Panc1 (cell line): ENCODE measurements around the gene SMIM8. TPM values are rescaled to one million over a fixed set of nuclear protein-coding genes. Genes with fewer than 3 reads are reported as not detected.
"Not testable (repeated sequence)": the region's sequence is repeated elsewhere in the genome, so short reads cannot be mapped to it uniquely, and the experiment has no call there.

ENCODE experiments used
- ATAC-seq: fragments of 200-7000 bp; cut with Tn5 transposase; 2 replicates; pipeline ENCODE4 v1.9.1; 2020; ENCODE audit warnings: mild to moderate bottlenecking, moderate library complexity
- BruUV-seq: library from RNA; stranded (reverse); fragments of 400-500 nt; replicated peaks from 2 replicates; lab custom pipeline; 2021; lab: Mats Ljungman, UMichigan
- CTCF ChIA-PET: fragments of 300-600 bp; sonication (Branson Sonifier 250); formaldehyde crosslinking; loops from one replicate; lab custom pipeline; 2022; ENCODE audit warnings: antibody characterized with exemption; lab: Charles Lee
- POLR2A ChIA-PET: fragments of 300-600 bp; sonication (Branson Sonifier 250); formaldehyde crosslinking; loops from one replicate; lab custom pipeline; 2022; ENCODE audit warnings: antibody characterized with exemption; lab: Charles Lee
- DNase-seq: peaks from one replicate; pipeline ENCODE4 v3.0.0-alpha.2; 2010; ENCODE audit warnings: low read depth, low spot score
- H3K27ac ChIP-seq: 2 replicates; pipeline ENCODE4 v1.5.1; 2011; ENCODE audit warnings: mild to moderate bottlenecking, low read length, inconsistent platforms
- H3K27me3 ChIP-seq: fragments of 200-500 bp; sonication (Bioruptor generic); 2 replicates; pipeline ENCODE4 v1.6.0; 2014; ENCODE audit warnings: low read length, inconsistent platforms; ENCODE audit not compliant: control insufficient read depth, insufficient read depth
- H3K36me3 ChIP-seq: fragments of 200-500 bp; sonication (Bioruptor generic); 2 replicates; pipeline ENCODE4 v1.5.1; 2014; ENCODE audit warnings: inconsistent platforms, mild to moderate bottlenecking, low read length, moderate library complexity; ENCODE audit not compliant: control insufficient read depth, insufficient read depth
- H3K4me1 ChIP-seq: 2 replicates; pipeline ENCODE4 v1.5.1; 2011; ENCODE audit warnings: inconsistent platforms, mild to moderate bottlenecking, low read length, moderate library complexity; ENCODE audit not compliant: control insufficient read depth, insufficient read depth
- H3K4me3 ChIP-seq, 2 experiments: 2 replicates each; pipeline ENCODE4 v1.5.1; 2011 to 2012; ENCODE audit warnings: low read depth in 2 of 2, low read length in 2 of 2, mild to moderate bottlenecking in 2 of 2, inconsistent platforms in 1 of 2, moderate library complexity in 1 of 2
- H3K9me3 ChIP-seq: fragments of 200-500 bp; sonication (Bioruptor generic); 2 replicates; pipeline ENCODE4 v1.5.1; 2014; ENCODE audit warnings: low read depth, mild to moderate bottlenecking, inconsistent platforms, low read length, moderate library complexity; ENCODE audit not compliant: control insufficient read depth, insufficient read depth
- POLR2AphosphoS5 ChIP-seq: IDR thresholded peaks from 2 replicates; pipeline ENCODE4 v1.6.1; 2012; ENCODE audit warnings: mild to moderate bottlenecking, low read depth, low read length, moderate library complexity
- SIN3A ChIP-seq: IDR thresholded peaks from 2 replicates; pipeline ENCODE4 v1.6.1; 2012; ENCODE audit warnings: low read depth, mild to moderate bottlenecking, low read length, moderate library complexity, borderline replicate concordance; ENCODE audit not compliant: insufficient read depth
- TCF7L2 ChIP-seq: IDR thresholded peaks from 2 replicates; pipeline ENCODE4 v1.6.1; 2011; ENCODE audit warnings: mild to moderate bottlenecking, low read depth, low read length, inconsistent platforms
- in situ Hi-C: cut with HindIII; loops from 2 replicates; pipeline ENCODE4 v1.10.0; 2016; ENCODE audit warnings: low sequenced_read_pairs, low pct_unique_long_range_greater_than_20kb
- intact Hi-C: fragments of 100-400 bp; cut with micrococcal nuclease; formaldehyde crosslinking; loops from one replicate; pipeline ENCODE4 v1.10.0; 2022; ENCODE audit not compliant: unreplicated experiment
- total RNA-seq: library from RNA; stranded (reverse); gene quantifications from one replicate; pipeline ENCODE4 v1.2.1, GENCODE V29; 2021; ENCODE audit not compliant: unreplicated experiment
- TF ChIP-seq, protein P1 (sequence below): fragments of 450-650 bp; IDR thresholded peaks from 2 replicates; pipeline ENCODE4 v1.5.1; 2017; ENCODE audit warnings: mild to moderate bottlenecking
- TF ChIP-seq, protein P2 (sequence below), 2 experiments: IDR thresholded peaks; 2 replicates each; pipeline ENCODE4 v1.6.1; 2011 to 2012; ENCODE audit warnings: low read depth in 2 of 2, control low read depth in 1 of 2, low read length in 1 of 2, mild to moderate bottlenecking in 1 of 2, moderate library complexity in 1 of 2; ENCODE audit not compliant: insufficient read depth in 1 of 2

The SMIM8 gene
- total RNA-seq, 1 experiment from 2014 or later = 6.7 TPM

DNA sequence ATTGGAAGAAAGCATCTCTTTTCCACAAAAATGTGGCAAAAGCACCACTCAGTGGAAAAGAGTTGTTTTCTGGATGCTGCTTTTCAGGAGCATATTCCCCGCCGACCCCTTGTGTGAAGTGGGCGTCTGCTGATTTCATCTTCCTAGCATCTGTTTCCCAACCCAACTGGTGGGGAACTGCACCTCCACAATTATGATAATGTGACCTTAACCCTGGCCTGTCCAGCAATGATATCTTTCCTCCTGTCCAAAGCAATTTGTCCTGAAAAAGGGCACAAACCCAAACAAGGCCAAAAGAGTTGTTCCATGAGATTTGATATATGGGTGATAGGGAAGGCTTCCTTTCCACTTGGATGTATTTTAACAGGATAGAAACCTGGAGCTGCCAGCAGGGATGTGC is 7.3 kb upstream of the SMIM8 start:
- POLR2A ChIA-PET = no interaction called here
- Histone ChIP-seq H3K4me3 (no peak overlapping the region), H3K4me1 (no peaks in the 10 kb centered on the region), H3K27ac (no peak overlapping the region), H3K36me3 (no peaks in the 10 kb centered on the region), H3K27me3 (peaks cover 11% of the 10 kb centered on the region; the same call in 1 of the 2 replicates), H3K9me3 (no peaks in the 10 kb centered on the region)
- BruUV-seq = no TSS peak
- CTCF ChIA-PET = no interaction called here
- TF ChIP-seq, protein P1, sequence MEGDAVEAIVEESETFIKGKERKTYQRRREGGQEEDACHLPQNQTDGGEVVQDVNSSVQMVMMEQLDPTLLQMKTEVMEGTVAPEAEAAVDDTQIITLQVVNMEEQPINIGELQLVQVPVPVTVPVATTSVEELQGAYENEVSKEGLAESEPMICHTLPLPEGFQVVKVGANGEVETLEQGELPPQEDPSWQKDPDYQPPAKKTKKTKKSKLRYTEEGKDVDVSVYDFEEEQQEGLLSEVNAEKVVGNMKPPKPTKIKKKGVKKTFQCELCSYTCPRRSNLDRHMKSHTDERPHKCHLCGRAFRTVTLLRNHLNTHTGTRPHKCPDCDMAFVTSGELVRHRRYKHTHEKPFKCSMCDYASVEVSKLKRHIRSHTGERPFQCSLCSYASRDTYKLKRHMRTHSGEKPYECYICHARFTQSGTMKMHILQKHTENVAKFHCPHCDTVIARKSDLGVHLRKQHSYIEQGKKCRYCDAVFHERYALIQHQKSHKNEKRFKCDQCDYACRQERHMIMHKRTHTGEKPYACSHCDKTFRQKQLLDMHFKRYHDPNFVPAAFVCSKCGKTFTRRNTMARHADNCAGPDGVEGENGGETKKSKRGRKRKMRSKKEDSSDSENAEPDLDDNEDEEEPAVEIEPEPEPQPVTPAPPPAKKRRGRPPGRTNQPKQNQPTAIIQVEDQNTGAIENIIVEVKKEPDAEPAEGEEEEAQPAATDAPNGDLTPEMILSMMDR = no peak
- no peak for TF ChIP-seq TCF7L2
- TF ChIP-seq, protein P2, sequence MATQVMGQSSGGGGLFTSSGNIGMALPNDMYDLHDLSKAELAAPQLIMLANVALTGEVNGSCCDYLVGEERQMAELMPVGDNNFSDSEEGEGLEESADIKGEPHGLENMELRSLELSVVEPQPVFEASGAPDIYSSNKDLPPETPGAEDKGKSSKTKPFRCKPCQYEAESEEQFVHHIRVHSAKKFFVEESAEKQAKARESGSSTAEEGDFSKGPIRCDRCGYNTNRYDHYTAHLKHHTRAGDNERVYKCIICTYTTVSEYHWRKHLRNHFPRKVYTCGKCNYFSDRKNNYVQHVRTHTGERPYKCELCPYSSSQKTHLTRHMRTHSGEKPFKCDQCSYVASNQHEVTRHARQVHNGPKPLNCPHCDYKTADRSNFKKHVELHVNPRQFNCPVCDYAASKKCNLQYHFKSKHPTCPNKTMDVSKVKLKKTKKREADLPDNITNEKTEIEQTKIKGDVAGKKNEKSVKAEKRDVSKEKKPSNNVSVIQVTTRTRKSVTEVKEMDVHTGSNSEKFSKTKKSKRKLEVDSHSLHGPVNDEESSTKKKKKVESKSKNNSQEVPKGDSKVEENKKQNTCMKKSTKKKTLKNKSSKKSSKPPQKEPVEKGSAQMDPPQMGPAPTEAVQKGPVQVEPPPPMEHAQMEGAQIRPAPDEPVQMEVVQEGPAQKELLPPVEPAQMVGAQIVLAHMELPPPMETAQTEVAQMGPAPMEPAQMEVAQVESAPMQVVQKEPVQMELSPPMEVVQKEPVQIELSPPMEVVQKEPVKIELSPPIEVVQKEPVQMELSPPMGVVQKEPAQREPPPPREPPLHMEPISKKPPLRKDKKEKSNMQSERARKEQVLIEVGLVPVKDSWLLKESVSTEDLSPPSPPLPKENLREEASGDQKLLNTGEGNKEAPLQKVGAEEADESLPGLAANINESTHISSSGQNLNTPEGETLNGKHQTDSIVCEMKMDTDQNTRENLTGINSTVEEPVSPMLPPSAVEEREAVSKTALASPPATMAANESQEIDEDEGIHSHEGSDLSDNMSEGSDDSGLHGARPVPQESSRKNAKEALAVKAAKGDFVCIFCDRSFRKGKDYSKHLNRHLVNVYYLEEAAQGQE (IDR thresholded peaks at IDR 0.05; ENCODE audit: insufficient read depth in 1 of 2, low read depth in 2 of 2, low read length in 1 of 2) = no peak
- no peak for TF ChIP-seq POLR2AphosphoS5
- no peak for TF ChIP-seq SIN3A
- DNase-seq (no peak), ATAC-seq (no peak)
- in situ Hi-C loops (no loop called here), intact Hi-C loops (no loop called here)

DNA sequence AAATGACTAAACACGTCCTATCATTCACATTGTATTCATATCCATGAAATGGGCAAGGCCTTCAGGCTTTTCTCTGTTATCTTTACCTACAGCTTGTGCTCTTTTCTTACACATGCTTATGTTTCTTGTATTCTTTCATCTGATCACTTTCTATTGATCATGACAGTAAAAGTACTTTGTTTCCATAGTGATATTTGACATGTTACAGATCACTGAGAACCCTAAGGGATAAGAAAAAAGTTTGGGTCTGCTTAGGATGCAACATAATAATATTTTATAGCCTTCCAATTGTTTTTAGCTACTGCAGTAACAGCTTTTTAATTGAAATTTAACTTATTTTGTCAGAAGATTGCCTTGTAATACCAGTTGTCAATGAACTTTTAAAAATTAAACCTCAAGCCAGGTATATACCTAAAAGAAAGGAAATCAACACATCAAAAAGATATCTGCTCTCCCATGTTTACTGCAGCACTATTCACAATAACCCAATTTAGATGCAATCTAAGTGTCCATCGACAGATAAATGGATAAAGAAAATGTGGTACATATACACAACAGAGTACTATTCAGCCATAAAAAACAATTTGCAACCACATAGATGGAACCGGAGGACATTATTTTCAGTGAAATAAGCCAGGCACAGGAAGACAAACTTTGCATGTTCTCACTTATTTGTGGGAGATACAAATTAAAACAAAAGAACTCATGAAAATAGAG is 3.0 kb upstream of the SMIM8 start:
- Histone ChIP-seq H3K27me3 (no peaks in the 10 kb centered on the region), H3K9me3 (no peaks in the 10 kb centered on the region), H3K4me1 (no peaks in the 10 kb centered on the region), H3K4me3 (no peak overlapping the region), H3K27ac (no peak overlapping the region), H3K36me3 (no peaks in the 10 kb centered on the region)
- in situ Hi-C loops = no loop called here
- intact Hi-C loops = no loop called here
- DNase-seq (no peak), ATAC-seq (no peak)
- POLR2A ChIA-PET = no interaction called here
- CTCF ChIA-PET = no interaction called here
- BruUV-seq = no TSS peak
- TF ChIP-seq POLR2AphosphoS5 = no peak
- TF ChIP-seq, protein P2 (IDR thresholded peaks at IDR 0.05; ENCODE audit: insufficient read depth in 1 of 2, low read depth in 2 of 2, low read length in 1 of 2) = no peak
- TF ChIP-seq TCF7L2 = no peak
- TF ChIP-seq, protein P1 = no peak
- no peak for TF ChIP-seq SIN3A

DNA sequence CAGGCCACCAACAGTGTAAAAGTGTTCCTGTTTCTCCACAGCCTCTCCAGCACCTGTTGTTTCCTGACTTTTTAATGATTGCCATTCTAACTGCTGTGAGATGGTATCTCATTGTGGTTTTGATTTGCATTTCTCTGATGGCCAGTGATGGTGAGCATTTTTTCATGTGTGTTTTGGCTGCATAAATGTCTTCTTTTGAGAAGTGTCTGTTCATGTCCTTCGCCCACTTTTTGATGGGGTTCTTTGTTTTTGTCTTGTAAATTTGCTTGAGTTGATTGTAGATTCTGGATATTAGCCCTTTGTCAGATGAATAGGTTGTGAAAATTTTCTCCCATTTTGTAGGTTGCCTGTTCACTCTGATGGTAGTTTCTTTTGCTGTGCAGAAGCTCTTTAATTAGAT is 1.5 kb downstream of the SMIM8 start:
- H3K27ac ChIP-seq, H3K9me3 ChIP-seq, in situ Hi-C loops, DNase-seq, H3K27me3 ChIP-seq, H3K36me3 ChIP-seq, H3K4me1 ChIP-seq, CTCF ChIA-PET, BruUV-seq, POLR2A ChIA-PET, H3K4me3 ChIP-seq, ATAC-seq, intact Hi-C loops: not testable (repeated sequence)
